GM12878 (cell line): ENCODE results near the gene SHROOM3. TPM values are rescaled to one million over a fixed set of nuclear protein-coding genes. Genes with fewer than 3 reads are reported as not detected.

Experiments
- ATAC-seq: fragments of 200-7000 bp; cut with Tn5 transposase; 3 replicates; pipeline ENCODE4 v1.9.1; 2020; ENCODE audit warnings: mild to moderate bottlenecking, moderate library complexity
- BruUV-seq: library from RNA; stranded (reverse); fragments of 400-500 nt; replicated peaks from 2 replicates; lab custom pipeline; 2021; lab: Mats Ljungman, UMichigan
- CTCF ChIA-PET: fragments of 300-600 bp; sonication (Branson Sonifier 250); formaldehyde crosslinking; extraction: SDS; loops from one replicate; lab custom pipeline; 2021; ENCODE audit warnings: inconsistent platforms; lab: Yijun Ruan, JAX
- POLR2A ChIA-PET: fragments of 350-600 bp; formaldehyde crosslinking; extraction: SDS; loops from one replicate; lab custom pipeline; 2021; ENCODE audit warnings: inconsistent platforms; lab: Charles Lee
- RAD21 ChIA-PET: fragments of 300-600 bp; sonication (Branson Sonifier 250); formaldehyde crosslinking; loops from one replicate; lab custom pipeline; 2023; ENCODE audit warnings: antibody characterized with exemption; ENCODE audit not compliant: unreplicated experiment; lab: Charles Lee
- SMC1A ChIA-PET: fragments of 300-600 bp; sonication (Branson Sonifier 250); formaldehyde crosslinking; loops from one replicate; lab custom pipeline; 2023; ENCODE audit not compliant: unreplicated experiment, uncharacterized antibody; lab: Charles Lee
- DNase-seq: peaks from one replicate; pipeline ENCODE4 v3.0.0-alpha.2; 2011; ENCODE audit warnings: low read depth, low spot score
- FAIRE-seq: peaks from 3 replicates; lab custom pipeline; 2011; peaks lifted over from hg19 to GRCh38; lab: Jason Lieb, UNC
- H2AFZ ChIP-seq: 2 replicates; pipeline ENCODE4 v1.6.0; 2011; ENCODE audit warnings: low read depth, low read length, control low read depth; ENCODE audit not compliant: control insufficient read depth
- H3K27ac ChIP-seq: 2 replicates; pipeline ENCODE4 v1.5.1; 2011; ENCODE audit warnings: control low read depth; ENCODE audit not compliant: control insufficient read depth, insufficient read depth
- H3K27me3 ChIP-seq, 2 experiments: replicated peaks in 1 of 2; 2 replicates each; pipeline versions ENCODE4 v1.6.0 to v1.6.1; 2011; ENCODE audit warnings: low read length in 1 of 2; ENCODE audit not compliant: control insufficient read depth in 2 of 2, insufficient read depth in 2 of 2
- H3K36me3 ChIP-seq, 2 experiments: 2 replicates each; pipeline ENCODE4 v1.5.1; 2011; ENCODE audit warnings: low read length in 1 of 2; ENCODE audit not compliant: control insufficient read depth in 2 of 2, insufficient read depth in 2 of 2
- H3K4me1 ChIP-seq: 2 replicates; pipeline ENCODE4 v1.6.1; 2011; ENCODE audit warnings: mild to moderate bottlenecking, low read length, moderate library complexity, mixed read lengths; ENCODE audit not compliant: control insufficient read depth, insufficient read depth
- H3K4me2 ChIP-seq: 2 replicates; pipeline ENCODE4 v1.6.0; 2011; ENCODE audit warnings: control low read depth; ENCODE audit not compliant: control insufficient read depth, insufficient read depth
- H3K4me3 ChIP-seq: fragments of 200-600 bp; sonication (generic); 2 replicates; pipeline ENCODE4 v1.5.1; 2016
- H3K79me2 ChIP-seq: 2 replicates; pipeline ENCODE4 v1.6.0; 2011; ENCODE audit warnings: low read length; ENCODE audit not compliant: control insufficient read depth, insufficient read depth
- H3K9ac ChIP-seq: 2 replicates; pipeline ENCODE4 v1.8.0; 2011; ENCODE audit warnings: low read length, control low read depth, mixed read lengths; ENCODE audit not compliant: control insufficient read depth, insufficient read depth
- H3K9me3 ChIP-seq: replicated peaks from 3 replicates; pipeline ENCODE4 v1.5.1; 2011; ENCODE audit warnings: mild to moderate bottlenecking, low read length; ENCODE audit not compliant: control insufficient read depth, insufficient read depth
- H4K20me1 ChIP-seq: 2 replicates; pipeline ENCODE4 v1.6.0; 2011; ENCODE audit not compliant: control insufficient read depth, insufficient read depth
- ASH2L ChIP-seq: fragments of 300-600, 200-600 bp; sonication (generic); IDR thresholded peaks from 2 replicates; pipeline ENCODE4 v1.6.1; 2017; ENCODE audit warnings: low read depth, mild to moderate bottlenecking, borderline replicate concordance
- CEBPZ ChIP-seq: fragments of 150-350 bp; IDR thresholded peaks from 2 replicates; pipeline ENCODE4 v1.6.1; 2016; ENCODE audit warnings: low read depth, low read length
- EP300 ChIP-seq, 2 experiments: fragments of 150-350 bp in 1 of 2; IDR thresholded peaks; 2 replicates each; pipeline ENCODE4 v1.6.1; 2011 to 2012; ENCODE audit warnings: low read depth in 2 of 2, low read length in 2 of 2, borderline replicate concordance in 1 of 2, improper control_type of control experiment in 1 of 2, inconsistent platforms in 1 of 2; ENCODE audit not compliant: control insufficient read depth in 1 of 2
- IRF5 ChIP-seq: fragments of 450-650 bp; IDR thresholded peaks from 2 replicates; pipeline ENCODE4 v1.6.1; 2017; ENCODE audit warnings: borderline replicate concordance
- NBN ChIP-seq: fragments of 450-650 bp; IDR thresholded peaks from 2 replicates; pipeline ENCODE4 v1.6.1; 2016
- PML ChIP-seq: IDR thresholded peaks from 2 replicates; pipeline ENCODE4 v1.6.1; 2012; ENCODE audit warnings: low read length, inconsistent platforms
- POU2F2 ChIP-seq: IDR thresholded peaks from 3 replicates; pipeline ENCODE4 v1.6.1; 2011; ENCODE audit warnings: low read depth, mild to moderate bottlenecking, low read length, borderline replicate concordance
- RELB ChIP-seq: fragments of 450-650 bp; IDR thresholded peaks from 2 replicates; pipeline ENCODE4 v1.6.1; 2017; ENCODE audit warnings: low read depth, mild to moderate bottlenecking, moderate library complexity
- TARDBP ChIP-seq: IDR thresholded peaks from 2 replicates; pipeline ENCODE4 v1.6.1; 2016; ENCODE audit warnings: borderline replicate concordance
- YBX1 ChIP-seq: fragments of 450-650 bp; IDR thresholded peaks from 2 replicates; pipeline ENCODE4 v1.6.1; 2016; ENCODE audit warnings: antibody characterized with exemption
- ZNF217 ChIP-seq: fragments of 450-650 bp; IDR thresholded peaks from 2 replicates; pipeline ENCODE4 v1.6.1; 2017; ENCODE audit warnings: antibody characterized with exemption, mild to moderate bottlenecking
- ZNF592 ChIP-seq: fragments of 450-650 bp; IDR thresholded peaks from 2 replicates; pipeline ENCODE4 v1.6.1; 2017; ENCODE audit warnings: mild to moderate bottlenecking, moderate library complexity
- WGBS: methylation state at CpG from one replicate; pipeline ENCODE4 v1.1.6; 2016; ENCODE audit warnings: low lambda C conversion rate; ENCODE audit not compliant: insufficient replicate concordance, insufficient coverage; ENCODE audit errors: missing lambda C conversion rate; 5-methylcytosine and 5-hydroxymethylcytosine counted together
- in situ Hi-C: fragments of 300-500 bp; cut with MboI; formaldehyde crosslinking; loops from 9 replicates; pipeline ENCODE4 v1.14.3; 2018; ENCODE audit warnings: mixed read lengths
- intact Hi-C: fragments of 100-400 bp; cut with micrococcal nuclease; formaldehyde crosslinking; loops from one replicate; pipeline ENCODE4 v1.14.2; 2022; ENCODE audit not compliant: unreplicated experiment
- polyA plus RNA-seq, 11 experiments: library from polyadenylated mRNA; depleted of rRNA in 4 of 11; unstranded in 6 of 11; stranded (reverse) in 5 of 11; fragments of >200 nt; fragmentation: Nextera tagmentation in 4 of 11; fragmentation: Illumina TruSeq in 1 of 11; extraction: Ambion mirVana in 4 of 11; extraction: Trizol in 1 of 11; gene quantifications; 1 replicate in 1 of 11; 2 replicates in 10 of 11; pipeline versions ENCODE4 v1.2.1 to v1.2.3, GENCODE V29; 2011 to 2016; ENCODE audit warnings: inconsistent platforms in 2 of 11, missing spikeins in 2 of 11, low read depth in 1 of 11
- total RNA-seq, 4 experiments: library from RNA; depleted of rRNA in 3 of 4; stranded (reverse); fragments of >200 nt in 3 of 4; fragmentation: Illumina TruSeq in 1 of 4; extraction: Trizol in 1 of 4; gene quantifications; 2 replicates each; pipeline versions ENCODE4 v1.2.1 to v1.2.3, GENCODE V29; 2013 to 2021

Gene SHROOM3
- total and polyA plus RNA-seq, 10 of the 15 experiments (the other 5 are each of a cell fraction or from before 2014, with no cell fraction given), result under 0.01 to 0.29 (median 0.08) TPM; not detected in 1

- TF ChIP-seq IRF5 (no peak), CEBPZ (no peak), YBX1 (no peak)
These were observed 108.3 kb downstream of the SHROOM3 start (continued) for GRCh38 chr4:76543378-76543777.

- intact Hi-C loops (no loop called here), in situ Hi-C loops (no loop called here)
- CTCF ChIA-PET, result no interaction called here
- H3K9ac ChIP-seq, result no peak overlapping the region
- H4K20me1 ChIP-seq, result no peaks in the 10 kb centered on the region
- H2AFZ ChIP-seq, result no peak overlapping the region
- H3K36me3 ChIP-seq, result no peaks in the 10 kb centered on the region
- ATAC-seq (no peak), FAIRE-seq (no peak), DNase-seq (no peak)
- H3K9me3 ChIP-seq, result peaks cover 2% of the 10 kb centered on the region
- no peaks in the 10 kb centered on the region for H3K79me2 ChIP-seq
- WGBS, result 46% methylated on average over 2 of the region's 2 CpGs
- no TSS peak for BruUV-seq
- SMC1A ChIA-PET, result no interaction called here
- no peak overlapping the region for H3K4me3 ChIP-seq
- RAD21 ChIA-PET, result no interaction called here
- H3K4me1 ChIP-seq, result no peaks in the 10 kb centered on the region; the same call in 1 of the 2 replicates
- H3K4me2 ChIP-seq, result no peak overlapping the region
- POLR2A ChIA-PET, result no interaction called here
- H3K27me3 ChIP-seq, result peaks cover 0 to 2% of the 10 kb centered on the region in 2 experiments; a peak in 2 of 4 replicates
- no peak overlapping the region for H3K27ac ChIP-seq
- TF ChIP-seq ZNF592 (no peak), ZNF217 (no peak), ASH2L (no peak), EP300 (IDR thresholded peaks at IDR 0.05; ENCODE audit: borderline replicate concordance in 1 of 2, control insufficient read depth in 1 of 2, low read depth in 2 of 2, low read length in 2 of 2) (no peak), POU2F2 (no peak), NBN (no peak), RELB (no peak), PML (no peak), TARDBP (no peak)
These were observed 109.7 kb downstream of the SHROOM3 start for GRCh38 chr4:76544725-76545124.
